ENCODE data around the gene SLC2A13. TPM values are rescaled to one million over a fixed set of nuclear protein-coding genes. Genes with fewer than 3 reads are reported as not detected.

Gene SLC2A13
- total and polyA plus RNA-seq, 8 donors = 0.93 to 87.5 (median 4.0) TPM

GRCh38 chr12:39722504-39722903 lies 383.4 kb downstream of the SLC2A13 start:
- no peaks in the 10 kb centered on the region for H3K27me3 ChIP-seq
- no peak overlapping the region for H3K27ac ChIP-seq
- H3K9me3 ChIP-seq = peaks cover 0 to 16% (median 1%) of the 10 kb centered on the region in 4 donors
- H3K4me3 ChIP-seq = no peak overlapping the region
- no peaks in the 10 kb centered on the region for H3K36me3 ChIP-seq
- intact Hi-C loops (cut with DNase I; ENCODE audit: low total_unique reads) = no loop called here
- TF ChIP-seq CTCF (IDR thresholded peaks at IDR 0.05) = no peak
- no peak for TF ChIP-seq POLR2AphosphoS5 (IDR thresholded peaks at IDR 0.05)
- no peak for TF ChIP-seq POLR2A (IDR thresholded peaks at IDR 0.05)
- TF ChIP-seq EP300 (IDR thresholded peaks at IDR 0.05) = no peak
- no peak for DNase-seq
- H3K4me1 ChIP-seq = no peaks in the 10 kb centered on the region
- 45 to 80% (median 71%) methylated on average over 1 of the region's 1 CpG for WGBS, 5 donors

- Histone ChIP-seq H3K27me3 (no peaks in the 10 kb centered on the region), H3K27ac (no peak overlapping the region), H3K4me3 (no peak overlapping the region), H3K9me3 (no peaks in the 10 kb centered on the region), H3K4me1 (no peaks in the 10 kb centered on the region), H3K36me3 (no peaks in the 10 kb centered on the region)
- intact Hi-C loops (cut with DNase I; ENCODE audit: low total_unique reads) = no loop called here
- 88 to 95% (median 92%) methylated on average over 14 of the region's 14 CpGs for WGBS, 5 donors
- DNase-seq = no peak
- TF ChIP-seq POLR2AphosphoS5 (IDR thresholded peaks at IDR 0.05) (no peak), EP300 (IDR thresholded peaks at IDR 0.05) (no peak), POLR2A (IDR thresholded peaks at IDR 0.05) (no peak), CTCF (IDR thresholded peaks at IDR 0.05) (no peak)
These were observed 392.3 kb downstream of the SLC2A13 start for GRCh38 chr12:39713552-39713951.

- Histone ChIP-seq H3K27ac (no peak overlapping the region), H3K4me1 (no peaks in the 10 kb centered on the region), H3K9me3 (no peaks in the 10 kb centered on the region), H3K27me3 (no peaks in the 10 kb centered on the region), H3K4me3 (no peak overlapping the region), H3K36me3 (no peaks in the 10 kb centered on the region)
- WGBS, 5 donors = 92 to 95% (median 94%) methylated on average over 20 of the region's 20 CpGs
- intact Hi-C loops (cut with DNase I; ENCODE audit: low total_unique reads) = no loop called here
- no peak for DNase-seq
- TF ChIP-seq POLR2AphosphoS5 (IDR thresholded peaks at IDR 0.05) = no peak
- TF ChIP-seq EP300 (IDR thresholded peaks at IDR 0.05) = no peak
- TF ChIP-seq CTCF (IDR thresholded peaks at IDR 0.05) = no peak
- TF ChIP-seq POLR2A (IDR thresholded peaks at IDR 0.05) = no peak
These were observed 393.5 kb downstream of the SLC2A13 start for GRCh38 chr12:39712334-39712733.

Small RNA genes lying within 50 kb of the gene (small RNA-seq; reads per million reads assigned to genes)
- gene RF00414 = 0 reads per million in 4 donors

Other genes with a start within 250 kb of the SLC2A13 start
- gene LRRK2, start 118.9 kb upstream of the SLC2A13 start, total RNA-seq = 10 to 100 TPM in 2 of 5 donors, 1 to 10 TPM in 3; 2.9 to 28.1 (median 8.4) TPM
- gene LRRK2, start 118.9 kb upstream of the SLC2A13 start, polyA plus RNA-seq = 1 to 10 TPM; 3.0 to 5.9 (median 3.2) TPM